ENCODE data around the gene CYLC2. TPM values are rescaled to one million over a fixed set of nuclear protein-coding genes. Genes with fewer than 3 reads are reported as not detected.

Gene CYLC2
- total RNA-seq, 1 donor from 2014 or later, result not detected

DNA sequence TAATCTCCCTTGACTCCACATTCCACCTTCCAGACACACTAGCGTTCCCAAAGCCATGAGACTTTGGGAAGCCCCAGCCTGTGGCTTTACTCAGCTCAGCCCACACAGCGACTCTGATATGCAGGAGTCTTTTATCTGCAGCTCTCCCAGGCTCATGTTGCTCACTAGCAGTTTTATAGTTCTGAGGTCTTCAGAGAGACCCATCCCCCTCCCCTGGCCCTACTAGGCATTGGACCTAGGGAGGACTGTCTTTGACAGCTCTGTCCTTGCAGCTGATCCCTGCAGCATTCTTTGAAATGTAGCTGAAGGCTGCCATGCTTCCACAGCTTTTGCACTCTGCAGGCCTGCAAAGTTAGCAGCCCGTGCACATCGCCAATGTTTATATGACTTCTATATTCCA is 19.9 kb upstream of the CYLC2 start:
- no peak overlapping the region for H3K27ac Mint-ChIP-seq
- no peaks in the 10 kb centered on the region for H3K36me3 Mint-ChIP-seq
- no peaks in the 10 kb centered on the region for H3K4me1 Mint-ChIP-seq (ENCODE audit: unreplicated experiment)
- H3K27me3 Mint-ChIP-seq, result no peaks in the 10 kb centered on the region
- no peak for DNase-seq (ENCODE audit: extremely low spot score, unreplicated experiment)
- TF ChIP-seq CTCF (conservative IDR thresholded peaks at IDR 0.05), result no peak
- H3K4me3 Mint-ChIP-seq, result no peak overlapping the region
- H3K9me3 Mint-ChIP-seq, result peaks cover 3% of the 10 kb centered on the region

DNA sequence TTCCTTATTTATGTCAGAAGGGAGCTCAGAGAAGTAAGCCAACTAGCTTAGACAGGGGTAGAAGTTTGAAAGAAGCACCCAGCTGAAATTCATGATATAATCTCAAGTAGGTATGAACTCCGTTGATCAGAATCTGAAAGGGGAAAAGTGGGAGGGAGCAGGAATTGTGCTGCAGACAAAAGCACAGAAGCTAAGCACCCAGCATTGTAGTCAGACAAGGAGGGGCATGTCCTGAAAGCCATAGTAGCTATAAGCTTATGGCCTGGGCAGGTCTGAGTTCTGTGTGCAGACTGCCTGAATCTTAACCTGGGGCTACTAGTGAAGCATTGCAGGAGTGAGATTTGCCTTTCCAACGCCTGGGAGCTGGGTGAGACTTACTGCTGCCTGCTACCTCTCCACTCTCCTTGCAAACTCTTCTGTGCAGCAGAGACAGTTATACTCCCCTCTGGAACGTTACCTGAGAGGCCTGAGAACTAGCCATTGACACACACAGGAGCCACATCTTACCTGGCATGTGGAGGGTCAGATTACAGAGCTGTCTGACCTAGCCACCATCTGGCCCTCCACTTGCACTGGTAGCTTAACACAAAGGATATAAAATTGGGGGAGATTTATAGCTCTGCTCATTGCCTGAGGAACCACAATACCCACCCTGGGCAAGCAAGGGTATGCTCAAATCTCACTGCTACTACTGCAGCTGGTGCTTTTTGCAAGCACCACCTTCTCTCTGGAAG is 9.8 kb upstream of the CYLC2 start:
- no peak overlapping the region for H3K4me3 Mint-ChIP-seq
- no peak overlapping the region for H3K27ac Mint-ChIP-seq
- no peaks in the 10 kb centered on the region for H3K27me3 Mint-ChIP-seq
- H3K36me3 Mint-ChIP-seq, result no peaks in the 10 kb centered on the region
- H3K9me3 Mint-ChIP-seq, result no peaks in the 10 kb centered on the region
- no peak for TF ChIP-seq CTCF (conservative IDR thresholded peaks at IDR 0.05)
- H3K4me1 Mint-ChIP-seq (ENCODE audit: unreplicated experiment), result no peaks in the 10 kb centered on the region
- no peak for DNase-seq (ENCODE audit: extremely low spot score, unreplicated experiment)

GRCh38 chr9:102986425-102986824 is 8.7 kb upstream of the CYLC2 start:
- no peaks in the 10 kb centered on the region for H3K9me3 Mint-ChIP-seq
- DNase-seq (ENCODE audit: extremely low spot score, unreplicated experiment), result no peak
- no peaks in the 10 kb centered on the region for H3K27me3 Mint-ChIP-seq
- no peaks in the 10 kb centered on the region for H3K4me1 Mint-ChIP-seq (ENCODE audit: unreplicated experiment)
- TF ChIP-seq CTCF (conservative IDR thresholded peaks at IDR 0.05), result no peak
- no peak overlapping the region for H3K4me3 Mint-ChIP-seq
- H3K27ac Mint-ChIP-seq, result no peak overlapping the region
- no peaks in the 10 kb centered on the region for H3K36me3 Mint-ChIP-seq

DNA sequence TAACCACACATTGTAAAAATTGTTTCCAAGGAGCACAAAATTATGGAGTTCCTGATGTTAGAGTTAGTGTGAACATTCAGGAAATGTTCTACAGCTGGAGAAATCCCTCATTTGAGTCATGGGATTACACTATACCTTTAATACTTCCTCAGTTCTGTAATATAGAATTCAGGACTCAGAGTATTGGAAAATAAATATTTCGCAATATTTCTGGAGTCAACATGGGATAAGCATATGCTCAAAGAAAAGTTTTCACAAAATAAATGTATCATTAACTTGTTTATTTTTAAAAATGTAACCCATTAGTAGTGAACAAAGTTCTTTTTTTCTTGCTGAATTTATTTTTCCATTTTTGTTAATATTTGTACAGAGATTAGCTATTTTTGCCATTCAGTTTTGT is 8.6 kb downstream of the CYLC2 start:
- Mint-ChIP-seq H3K4me3 (no peak overlapping the region), H3K4me1 (ENCODE audit: unreplicated experiment) (no peaks in the 10 kb centered on the region), H3K27me3 (no peaks in the 10 kb centered on the region), H3K36me3 (no peaks in the 10 kb centered on the region), H3K9me3 (no peaks in the 10 kb centered on the region), H3K27ac (no peak overlapping the region)
- TF ChIP-seq CTCF (conservative IDR thresholded peaks at IDR 0.05), result no peak
- DNase-seq (ENCODE audit: extremely low spot score, unreplicated experiment), result no peak

DNA sequence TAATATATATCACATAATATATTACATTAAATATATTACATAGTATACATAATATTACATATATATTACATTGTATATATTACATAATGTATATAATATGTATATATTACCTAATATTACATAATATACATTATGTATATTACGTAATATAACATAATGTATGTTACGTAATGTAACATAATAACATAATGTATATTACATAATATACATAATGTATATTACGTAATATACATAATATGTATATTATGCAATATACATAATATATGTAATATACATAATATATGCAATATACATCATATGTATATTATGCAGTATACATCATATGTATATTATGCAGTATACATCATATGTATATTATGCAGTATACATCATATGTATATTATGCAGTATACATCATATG is 19.1 kb downstream of the CYLC2 start:
- no peaks in the 10 kb centered on the region for H3K36me3 Mint-ChIP-seq
- DNase-seq (ENCODE audit: extremely low spot score, unreplicated experiment), result no peak
- no peak for TF ChIP-seq CTCF (conservative IDR thresholded peaks at IDR 0.05)

More for the DNA sequence above, 19.1 kb downstream of the CYLC2 start:
- Mint-ChIP-seq H3K27me3 (no peaks in the 10 kb centered on the region), H3K27ac (no peak overlapping the region), H3K9me3 (no peaks in the 10 kb centered on the region), H3K4me3 (no peak overlapping the region), H3K4me1 (ENCODE audit: unreplicated experiment) (no peaks in the 10 kb centered on the region)

Measured in type B pancreatic cell (in vitro differentiated cells).